ENCODE measurements around the gene CDC20. TPM values are rescaled to one million over a fixed set of nuclear protein-coding genes. Genes with fewer than 3 reads are reported as not detected.

CDC20 gene
- total RNA-seq, 1 donor from 2014 or later = 22.5 TPM

DNA sequence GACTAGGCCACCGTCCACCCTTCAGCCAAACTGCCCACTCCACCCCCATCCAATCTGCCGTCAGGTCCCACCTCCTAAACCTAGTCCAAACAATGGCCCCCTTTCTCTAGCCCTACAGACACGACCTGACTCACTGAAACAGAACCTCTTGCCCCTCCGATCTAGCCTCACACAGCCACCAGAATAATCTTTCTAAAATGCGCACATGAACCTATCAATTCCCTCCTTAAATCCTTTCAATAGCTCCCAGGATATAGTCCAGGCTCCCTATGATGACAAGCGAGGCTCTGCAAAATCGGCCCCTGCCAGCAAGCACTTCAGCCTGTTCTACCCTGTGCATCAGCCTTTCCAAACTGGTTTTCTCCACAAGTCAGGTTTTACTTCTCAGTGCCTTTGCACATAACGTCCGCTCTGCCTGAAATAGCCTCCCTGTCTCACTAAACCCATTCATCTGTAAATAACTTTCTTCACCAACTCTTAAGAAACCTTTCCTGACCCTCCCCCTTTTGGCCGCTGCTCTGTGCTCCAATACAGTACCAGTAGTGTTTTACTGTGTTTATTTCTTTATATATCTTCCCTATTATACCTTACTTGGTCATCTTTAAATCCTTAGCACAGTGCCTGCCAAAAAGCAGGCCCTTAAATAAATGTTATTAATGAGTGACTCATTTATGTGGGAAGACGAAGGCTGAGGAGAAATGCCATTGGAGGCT lies 9.0 kb upstream of the CDC20 start:
- no peak for DNase-seq
- Mint-ChIP-seq H3K4me3 (ENCODE audit: unreplicated experiment) (peak overlapping the region; percentile 82), H3K9me3 (ENCODE audit: unreplicated experiment) (peaks cover 7% of the 10 kb centered on the region), H3K27ac (ENCODE audit: unreplicated experiment) (peak overlapping the region; percentile 92), H3K4me1 (ENCODE audit: low read depth, unreplicated experiment) (peaks cover 16% of the 10 kb centered on the region), H3K36me3 (ENCODE audit: unreplicated experiment) (no peaks in the 10 kb centered on the region), H3K27me3 (ENCODE audit: unreplicated experiment) (peaks cover 3% of the 10 kb centered on the region)
- TF ChIP-seq, protein P1, sequence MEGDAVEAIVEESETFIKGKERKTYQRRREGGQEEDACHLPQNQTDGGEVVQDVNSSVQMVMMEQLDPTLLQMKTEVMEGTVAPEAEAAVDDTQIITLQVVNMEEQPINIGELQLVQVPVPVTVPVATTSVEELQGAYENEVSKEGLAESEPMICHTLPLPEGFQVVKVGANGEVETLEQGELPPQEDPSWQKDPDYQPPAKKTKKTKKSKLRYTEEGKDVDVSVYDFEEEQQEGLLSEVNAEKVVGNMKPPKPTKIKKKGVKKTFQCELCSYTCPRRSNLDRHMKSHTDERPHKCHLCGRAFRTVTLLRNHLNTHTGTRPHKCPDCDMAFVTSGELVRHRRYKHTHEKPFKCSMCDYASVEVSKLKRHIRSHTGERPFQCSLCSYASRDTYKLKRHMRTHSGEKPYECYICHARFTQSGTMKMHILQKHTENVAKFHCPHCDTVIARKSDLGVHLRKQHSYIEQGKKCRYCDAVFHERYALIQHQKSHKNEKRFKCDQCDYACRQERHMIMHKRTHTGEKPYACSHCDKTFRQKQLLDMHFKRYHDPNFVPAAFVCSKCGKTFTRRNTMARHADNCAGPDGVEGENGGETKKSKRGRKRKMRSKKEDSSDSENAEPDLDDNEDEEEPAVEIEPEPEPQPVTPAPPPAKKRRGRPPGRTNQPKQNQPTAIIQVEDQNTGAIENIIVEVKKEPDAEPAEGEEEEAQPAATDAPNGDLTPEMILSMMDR (IDR thresholded peaks at IDR 0.05; ENCODE audit: partially characterized antibody, unreplicated experiment) = no peak

DNA sequence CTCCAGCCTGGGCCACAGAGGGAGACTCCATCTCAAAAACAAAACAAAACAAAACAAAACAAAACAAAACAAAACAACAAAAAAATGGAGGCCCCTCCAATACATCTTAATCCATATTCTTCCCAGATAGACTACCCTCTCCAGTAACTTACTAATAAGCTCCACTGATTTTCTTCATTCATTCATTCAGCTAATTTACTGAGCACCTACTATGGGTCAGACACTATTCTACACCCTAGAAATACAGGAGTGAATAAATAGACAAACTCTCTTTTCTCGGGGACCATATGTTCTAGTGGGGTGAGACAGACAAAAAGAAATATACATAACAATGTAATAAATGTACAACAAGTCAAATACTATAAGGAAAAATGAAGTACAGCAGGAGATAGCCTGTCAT lies 7.8 kb upstream of the CDC20 start:
- Mint-ChIP-seq H3K9me3 (ENCODE audit: unreplicated experiment) (peaks cover 7% of the 10 kb centered on the region), H3K27ac (ENCODE audit: unreplicated experiment) (no peak overlapping the region), H3K4me3 (ENCODE audit: unreplicated experiment) (no peak overlapping the region), H3K36me3 (ENCODE audit: unreplicated experiment) (no peaks in the 10 kb centered on the region), H3K27me3 (ENCODE audit: unreplicated experiment) (peaks cover 3% of the 10 kb centered on the region), H3K4me1 (ENCODE audit: low read depth, unreplicated experiment) (peaks cover 16% of the 10 kb centered on the region)
- TF ChIP-seq, protein P1 (IDR thresholded peaks at IDR 0.05; ENCODE audit: partially characterized antibody, unreplicated experiment) = no peak
- DNase-seq = no peak

DNA sequence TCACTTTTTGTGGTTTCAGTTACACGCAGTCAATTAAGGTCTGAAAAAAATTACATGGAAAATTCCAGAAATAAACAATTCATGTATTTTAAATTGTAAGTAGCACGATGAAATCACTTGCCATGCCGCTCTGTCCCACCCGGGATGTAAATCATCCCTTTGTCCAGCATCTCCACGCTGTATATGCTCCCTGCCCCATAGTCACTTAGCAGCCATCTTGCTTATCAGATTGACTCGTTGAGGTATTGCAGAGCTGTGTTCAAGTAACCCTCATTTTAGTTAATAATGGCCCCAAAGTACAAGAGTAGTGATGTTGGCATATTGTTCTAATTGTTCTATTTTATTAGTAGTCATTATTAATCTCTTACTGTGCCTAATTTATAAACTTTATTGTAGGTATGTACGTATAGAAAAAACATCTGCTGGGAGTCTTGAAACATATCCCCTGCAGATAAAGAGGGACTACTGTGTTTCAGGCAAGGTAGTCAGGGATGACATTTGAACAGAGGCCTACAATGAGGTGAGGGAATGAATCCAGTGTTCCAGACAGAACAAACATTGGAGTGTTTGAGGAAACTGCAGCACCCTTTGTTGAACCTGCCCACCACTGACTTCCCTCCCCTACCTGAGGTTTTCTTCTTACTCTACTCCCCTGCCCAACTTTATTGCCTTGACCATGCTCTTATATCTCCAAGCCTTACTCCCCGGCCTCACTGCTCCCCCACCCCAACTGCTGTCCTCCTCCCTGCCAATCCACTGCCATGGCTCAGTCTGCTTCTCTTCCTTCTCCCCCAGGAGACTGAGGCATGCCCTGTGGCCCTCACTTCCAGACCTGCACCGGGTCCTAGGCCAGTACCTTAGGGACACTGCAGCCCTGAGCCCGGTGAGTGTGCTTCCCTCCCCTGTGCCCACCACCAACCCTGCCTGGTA lies 7.1 kb upstream of the CDC20 start:
- TF ChIP-seq, protein P1 (IDR thresholded peaks at IDR 0.05; ENCODE audit: partially characterized antibody, unreplicated experiment) = no peak
- Mint-ChIP-seq H3K9me3 (ENCODE audit: unreplicated experiment) (peaks cover 7% of the 10 kb centered on the region), H3K27me3 (ENCODE audit: unreplicated experiment) (peaks cover 3% of the 10 kb centered on the region), H3K36me3 (ENCODE audit: unreplicated experiment) (no peaks in the 10 kb centered on the region), H3K4me3 (ENCODE audit: unreplicated experiment) (no peak overlapping the region), H3K27ac (ENCODE audit: unreplicated experiment) (no peak overlapping the region), H3K4me1 (ENCODE audit: low read depth, unreplicated experiment) (peaks cover 13% of the 10 kb centered on the region)
- DNase-seq = no peak

- Mint-ChIP-seq H3K4me3 (ENCODE audit: unreplicated experiment) (no peak overlapping the region), H3K27me3 (ENCODE audit: unreplicated experiment) (peaks cover 3% of the 10 kb centered on the region), H3K27ac (ENCODE audit: unreplicated experiment) (no peak overlapping the region), H3K36me3 (ENCODE audit: unreplicated experiment) (no peaks in the 10 kb centered on the region), H3K4me1 (ENCODE audit: low read depth, unreplicated experiment) (peaks cover 13% of the 10 kb centered on the region), H3K9me3 (ENCODE audit: unreplicated experiment) (peaks cover 7% of the 10 kb centered on the region)
- DNase-seq = no peak
- TF ChIP-seq, protein P1 (IDR thresholded peaks at IDR 0.05; ENCODE audit: partially characterized antibody, unreplicated experiment) = no peak
Observed at GRCh38 chr1:43352351-43352705, 6.5 kb upstream of the CDC20 start.

DNA sequence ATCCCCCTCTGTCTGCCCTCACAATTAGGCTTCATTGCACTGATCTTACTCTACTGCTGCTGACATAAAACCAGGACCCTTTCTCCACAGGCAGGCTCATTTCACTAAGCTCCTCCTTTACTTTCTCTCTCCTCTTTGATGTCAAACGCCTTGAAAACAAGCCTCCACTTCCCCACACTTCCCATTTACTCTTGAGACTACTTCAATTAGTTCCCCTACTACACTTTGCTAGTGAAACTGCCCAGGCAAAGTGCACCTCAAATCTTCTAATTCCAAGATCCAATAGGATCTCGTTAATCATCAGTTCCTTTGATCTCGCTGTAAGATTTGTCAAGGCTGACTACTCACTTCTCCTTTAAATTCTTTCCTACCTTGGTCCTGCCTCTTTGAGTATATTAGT lies 5.9 kb upstream of the CDC20 start:
- Mint-ChIP-seq H3K27ac (ENCODE audit: unreplicated experiment) (no peak overlapping the region), H3K27me3 (ENCODE audit: unreplicated experiment) (peaks cover 3% of the 10 kb centered on the region), H3K36me3 (ENCODE audit: unreplicated experiment) (no peaks in the 10 kb centered on the region), H3K4me1 (ENCODE audit: low read depth, unreplicated experiment) (peaks cover 11% of the 10 kb centered on the region), H3K9me3 (ENCODE audit: unreplicated experiment) (peaks cover 7% of the 10 kb centered on the region), H3K4me3 (ENCODE audit: unreplicated experiment) (no peak overlapping the region)
- no peak for DNase-seq
- TF ChIP-seq, protein P1 (IDR thresholded peaks at IDR 0.05; ENCODE audit: partially characterized antibody, unreplicated experiment) = no peak
